NCI-H1694 treated with DMSO at 0.1 percent for 48 hours (cell line): ENCODE data around the gene AKT3.

Source experiments
- DNase-seq: peaks from one replicate; lab custom pipeline; 2025; lab: John Stamatoyannopoulos, UW

AKT3 gene

GRCh38 chr1:243487649-243488227 is 362.3 kb downstream of the AKT3 start:
- DNase-seq = no peak

DNA sequence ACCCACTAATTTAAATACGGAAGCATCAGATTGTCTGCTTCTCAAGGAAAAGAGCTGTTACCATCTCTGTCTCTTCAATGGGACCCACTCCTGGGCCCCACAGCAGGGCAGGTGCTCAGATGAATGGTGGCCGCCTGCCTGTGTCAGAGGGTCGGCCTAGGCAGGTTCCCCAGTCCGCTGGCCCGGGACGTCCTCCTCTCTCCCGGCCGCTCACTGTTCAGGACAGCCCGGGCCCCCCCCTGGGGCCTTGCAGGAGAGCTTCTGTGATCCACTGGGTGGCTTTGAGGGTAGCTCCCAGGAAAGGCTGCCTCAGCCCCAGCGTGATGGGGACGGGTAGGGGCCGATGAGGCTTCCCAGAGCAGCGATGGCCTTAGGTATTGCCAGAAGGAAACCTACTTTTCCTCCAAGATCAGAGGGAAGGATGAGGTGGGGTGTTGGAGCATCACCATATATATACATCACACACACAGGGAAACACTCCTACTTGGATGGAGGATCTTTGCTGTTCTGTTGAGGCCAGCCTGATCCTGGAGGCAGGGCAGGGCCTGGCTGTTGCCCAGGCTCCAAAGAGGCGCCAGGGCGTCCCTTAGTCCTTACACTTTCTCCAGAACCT is 362.9 kb downstream of the AKT3 start:
- DNase-seq = no peak

- no peak for DNase-seq
Observed at GRCh38 chr1:243483952-243484351, 366.1 kb downstream of the AKT3 start.

- DNase-seq = no peak
Observed at GRCh38 chr1:243483071-243483771, 366.8 kb downstream of the AKT3 start.

DNA sequence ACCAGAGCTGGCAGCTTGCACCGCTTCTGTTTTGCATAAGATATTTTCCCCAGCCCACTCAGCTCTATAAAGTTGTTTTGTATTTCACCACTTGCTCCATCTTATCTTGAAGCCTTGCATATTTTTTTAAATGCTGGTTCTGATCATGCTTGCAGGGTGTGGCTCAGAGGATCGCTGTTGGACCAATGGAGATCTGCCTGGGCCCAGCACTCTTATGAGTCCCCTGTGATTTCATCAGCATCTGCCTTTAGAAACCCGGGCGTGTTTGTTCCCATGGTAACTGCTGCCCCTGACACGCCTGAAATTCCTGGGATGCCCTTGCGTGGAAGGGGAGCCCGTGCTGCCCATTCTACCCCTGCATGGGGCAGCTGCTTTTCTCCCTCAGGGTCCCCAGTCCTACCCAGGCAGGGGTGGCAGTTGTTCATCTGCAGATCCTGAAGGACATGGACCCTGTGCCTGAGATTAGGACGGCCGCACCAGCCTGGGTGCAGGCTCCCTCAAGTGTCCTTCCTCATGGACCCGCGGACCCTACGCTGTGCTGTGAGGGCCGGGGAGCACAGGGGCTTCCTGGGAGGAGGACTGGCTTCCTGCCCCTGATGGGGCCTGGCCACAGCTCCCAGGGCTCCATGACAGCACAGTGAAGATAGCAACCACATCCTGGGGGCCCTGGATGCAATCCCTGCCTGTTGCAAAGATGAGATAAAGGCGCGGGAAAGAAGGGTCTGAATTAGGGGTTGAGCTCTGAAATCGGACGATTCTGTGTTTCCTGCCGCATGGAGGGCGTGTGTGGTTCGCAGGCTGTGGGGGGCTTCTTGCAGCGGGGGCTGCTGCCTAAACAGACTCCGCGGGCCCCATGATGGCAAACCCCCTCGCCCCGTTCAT is 367.7 kb downstream of the AKT3 start:
- peak; percentile 100 for DNase-seq

DNA sequence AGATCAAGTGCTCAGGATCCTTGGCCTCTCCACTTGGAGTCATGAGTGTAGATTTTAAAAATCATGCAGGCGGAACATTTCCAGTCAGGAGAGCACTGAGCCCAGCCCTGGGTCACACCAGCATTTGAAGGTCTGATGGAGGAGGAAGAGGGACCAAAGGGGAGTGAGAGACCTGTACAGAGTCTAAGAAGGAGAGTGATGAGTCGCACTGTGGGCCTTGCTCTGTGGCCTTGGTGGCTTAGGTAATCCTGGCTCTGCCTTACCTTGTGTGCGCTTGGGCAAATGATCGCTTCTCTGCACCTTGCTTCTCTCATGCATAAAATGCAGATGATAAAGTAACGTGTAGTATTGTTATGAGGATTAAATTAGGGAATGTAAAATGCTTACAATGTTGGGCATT is 368.9 kb downstream of the AKT3 start:
- no peak for DNase-seq

GRCh38 chr1:243477731-243478290 is 372.2 kb downstream of the AKT3 start:
- DNase-seq = no peak

- DNase-seq = peak; percentile 100
Observed at GRCh38 chr1:243475966-243476365, 374.1 kb downstream of the AKT3 start.

DNA sequence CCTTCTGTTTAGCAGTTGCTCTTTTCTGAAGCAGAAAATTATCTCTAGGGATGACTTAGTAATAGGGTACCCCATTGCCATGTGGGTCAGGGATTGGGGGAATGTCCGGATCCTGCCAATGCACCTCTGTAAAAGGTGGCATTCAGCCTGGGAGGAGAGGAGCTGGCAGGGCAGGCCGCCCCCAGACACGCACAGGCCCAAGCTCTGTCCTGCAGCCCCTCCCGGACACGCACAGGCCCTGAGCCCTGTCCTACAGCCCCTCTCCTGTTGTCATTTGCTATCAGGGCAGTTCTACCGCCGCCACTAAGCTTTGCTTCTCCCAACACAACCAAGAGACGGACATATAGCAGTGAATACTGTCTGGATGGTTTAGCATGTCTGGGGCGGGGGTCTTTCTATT is 375.1 kb downstream of the AKT3 start:
- no peak for DNase-seq

DNA sequence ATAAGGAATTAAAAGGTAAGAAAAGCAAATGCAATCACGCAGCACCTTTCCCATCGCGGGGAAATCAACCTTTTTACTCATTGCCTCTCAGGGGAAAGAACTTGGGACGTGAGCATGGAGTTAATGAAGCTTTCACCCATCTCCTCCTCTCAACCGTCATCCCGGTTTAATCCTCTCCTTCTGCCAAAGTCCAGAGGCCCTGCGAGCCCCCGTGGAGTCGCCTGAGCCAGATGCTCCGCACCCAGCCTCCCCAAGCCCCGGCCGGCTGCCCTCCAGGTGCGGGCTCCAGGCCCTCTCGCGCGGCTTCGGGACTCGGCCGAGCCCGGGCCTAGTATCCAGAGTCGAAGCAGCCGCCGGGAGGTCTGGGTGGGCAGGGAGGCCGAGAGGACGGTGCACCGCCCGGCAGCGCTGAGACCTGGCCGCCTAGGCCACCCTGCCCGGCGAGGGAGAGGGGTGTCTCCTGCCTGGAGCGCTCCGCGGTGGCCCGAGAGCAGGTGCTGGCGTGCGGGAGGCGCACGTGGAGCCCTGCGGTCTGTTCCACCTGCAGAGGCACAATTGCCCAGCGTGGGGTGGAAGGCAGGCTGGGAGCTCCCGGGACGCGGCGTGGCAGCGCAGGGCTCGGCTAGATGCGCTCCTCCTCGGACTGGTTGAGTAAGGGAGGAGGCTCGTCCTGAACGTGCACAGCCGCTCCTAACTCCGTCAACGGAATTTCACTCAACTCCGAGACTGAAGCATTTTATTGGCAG is 375.7 kb downstream of the AKT3 start:
- DNase-seq = no peak

DNA sequence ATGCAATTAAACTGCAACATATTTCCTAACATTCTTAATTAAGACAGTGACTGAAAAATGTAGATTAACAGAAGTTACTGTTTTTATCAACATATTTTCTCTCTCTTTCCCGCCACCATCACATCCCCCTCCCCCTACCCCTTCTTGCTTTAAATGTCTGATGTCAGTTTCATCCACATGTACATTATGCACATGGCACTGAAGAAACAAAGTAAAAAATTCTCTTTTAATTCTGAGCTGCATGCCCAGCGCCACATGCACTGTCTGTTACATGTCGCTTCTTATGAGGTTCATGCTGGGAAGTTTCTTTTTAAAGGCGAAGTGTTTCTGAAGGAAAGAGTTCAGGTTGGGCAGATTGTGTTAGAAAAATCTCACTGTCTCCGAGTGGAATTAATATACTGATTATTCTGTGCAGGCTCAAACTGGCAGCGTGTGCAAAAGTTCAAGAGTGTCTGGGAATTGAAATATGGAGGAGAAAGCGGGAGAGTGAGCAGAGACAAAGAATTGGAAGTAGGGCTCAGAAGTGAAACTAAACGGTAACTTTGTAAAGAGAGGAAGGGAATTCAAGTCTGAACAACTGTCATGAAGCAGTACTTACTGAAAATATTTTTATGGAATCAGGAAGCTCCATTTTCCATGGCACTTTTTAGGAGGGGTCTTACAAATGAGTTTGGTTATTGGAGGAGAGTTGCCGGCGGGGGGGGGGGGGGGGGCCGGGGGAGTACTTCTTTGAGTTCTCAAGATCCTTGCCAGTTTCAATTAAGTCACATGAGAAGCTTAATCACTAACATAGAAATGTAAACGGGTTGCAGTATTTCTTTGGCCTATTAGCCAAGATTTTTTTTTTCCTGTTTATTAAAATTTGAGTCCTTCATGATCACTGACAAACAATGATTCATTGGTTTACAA is 376.6 kb downstream of the AKT3 start:
- DNase-seq = peak; percentile 99

DNA sequence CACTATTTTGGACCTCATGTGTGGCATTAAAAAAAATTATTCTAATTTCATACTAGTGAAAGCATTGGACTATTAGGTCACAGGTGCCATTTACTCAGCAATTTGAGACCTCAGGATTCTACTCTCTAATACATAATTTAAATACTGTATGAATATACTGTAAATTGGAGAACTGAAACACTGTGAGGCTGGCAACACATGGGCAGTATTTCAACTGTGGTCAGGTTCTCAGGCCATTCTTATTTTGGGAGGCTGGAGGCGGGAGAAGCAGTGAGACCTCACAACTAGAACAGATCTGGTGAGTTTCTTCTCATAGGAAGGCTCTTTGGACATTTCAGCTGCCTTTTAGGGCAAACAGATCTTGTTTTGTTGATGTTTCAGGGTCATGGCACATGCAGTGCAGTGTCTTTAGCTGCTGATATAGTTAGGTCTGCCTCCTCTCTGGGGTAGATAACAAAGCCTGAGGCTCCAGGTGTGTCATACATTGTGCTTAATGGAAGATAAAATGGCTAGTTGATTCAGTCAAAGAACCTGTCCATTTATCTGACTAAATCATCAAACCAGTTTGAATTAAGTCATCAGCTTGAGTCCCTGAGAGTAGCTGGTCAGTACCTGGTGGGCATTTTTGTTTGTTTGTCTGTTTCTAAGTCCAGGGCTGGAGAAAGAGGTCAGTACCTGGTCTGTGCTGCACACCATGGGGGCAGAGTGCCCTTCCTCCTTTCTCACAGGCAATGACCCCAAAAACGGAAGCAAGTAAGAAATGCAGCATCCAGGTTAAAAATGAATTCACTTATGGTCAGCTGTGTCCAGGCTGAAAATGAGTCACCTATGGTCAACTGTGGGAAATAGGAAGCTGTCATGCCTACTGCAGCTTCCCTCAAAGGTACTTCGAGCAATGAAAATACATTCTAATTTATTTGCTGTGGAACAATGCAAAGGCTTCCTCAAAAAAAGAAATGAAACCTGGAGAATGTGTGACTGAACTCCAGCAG is 378.0 kb downstream of the AKT3 start:
- no peak for DNase-seq

DNA sequence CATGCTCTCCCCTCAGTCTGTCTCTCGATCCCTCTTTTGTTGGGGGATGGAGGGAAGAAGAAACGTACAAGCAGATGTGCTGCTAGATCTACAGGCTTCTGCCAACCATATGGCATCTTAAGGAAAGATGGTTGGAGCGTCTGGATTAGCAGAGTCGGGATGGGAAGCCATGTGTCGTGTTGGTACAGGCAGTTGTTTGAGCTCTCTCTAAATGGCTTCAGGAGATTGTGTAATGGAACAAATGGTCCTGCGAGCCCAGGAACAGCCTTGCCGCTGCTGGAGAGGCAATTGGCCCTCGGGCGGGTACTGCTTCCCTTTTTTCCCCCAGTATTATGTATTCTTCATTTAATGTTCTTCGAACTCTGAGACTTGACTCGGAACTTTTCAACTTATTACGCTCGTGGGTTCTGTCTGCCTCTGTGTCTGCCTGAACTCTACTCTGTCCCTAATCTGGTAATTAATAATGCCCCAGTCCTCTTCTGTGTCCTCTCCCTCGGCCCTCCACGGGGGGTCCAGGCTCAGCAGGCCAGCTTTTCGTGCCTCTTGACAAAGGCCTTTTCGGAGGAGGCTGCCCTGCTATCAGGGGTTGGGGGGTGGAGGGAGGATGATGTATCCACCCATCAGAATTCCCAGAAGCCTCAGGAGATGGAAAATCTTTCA is 378.9 kb downstream of the AKT3 start:
- peak; percentile 100 for DNase-seq

DNA sequence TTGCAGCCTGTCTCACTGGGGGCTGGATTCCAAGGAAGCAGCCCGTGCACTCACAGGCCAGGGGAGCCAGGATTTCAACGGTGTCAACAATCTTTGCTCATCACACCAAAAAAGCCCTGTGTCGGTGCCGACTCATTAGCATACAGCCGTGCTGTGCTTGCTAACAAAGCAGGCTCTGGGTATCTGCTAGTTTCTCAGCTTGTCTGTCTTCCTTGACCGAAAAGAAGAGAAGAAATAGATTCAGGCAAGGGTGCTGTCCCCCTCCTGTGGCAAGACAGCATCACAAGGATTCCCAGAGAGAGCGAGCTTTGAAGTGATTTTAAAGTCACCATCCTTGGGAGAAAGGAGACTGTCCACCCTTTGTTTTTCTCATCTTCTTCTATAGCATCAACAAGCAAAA is 379.5 kb downstream of the AKT3 start:
- DNase-seq = peak; percentile 100

DNA sequence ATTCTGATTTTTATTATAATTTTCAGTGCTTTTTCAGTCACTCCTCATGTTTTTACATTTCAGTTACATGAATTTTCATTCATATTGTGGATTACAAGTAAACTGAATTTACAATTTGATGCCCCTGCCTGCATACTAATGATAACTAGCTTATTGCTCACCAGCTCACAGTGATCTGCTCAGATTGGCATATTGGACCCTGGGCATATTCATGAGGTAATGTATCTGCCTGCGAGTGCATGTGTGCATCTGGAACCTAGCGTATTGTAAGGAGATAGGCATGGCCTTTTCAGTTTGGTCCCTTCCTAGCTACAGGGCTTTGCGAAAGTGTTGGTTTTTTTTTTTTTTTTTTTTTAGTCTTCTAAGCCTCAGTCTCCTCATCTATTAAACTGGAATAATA is 380.5 kb downstream of the AKT3 start:
- DNase-seq = peak; percentile 100

- DNase-seq = no peak
Observed at GRCh38 chr1:243465738-243466137, 384.3 kb downstream of the AKT3 start.

- DNase-seq = no peak
Observed at GRCh38 chr1:243465081-243465480, 385.0 kb downstream of the AKT3 start.

DNA sequence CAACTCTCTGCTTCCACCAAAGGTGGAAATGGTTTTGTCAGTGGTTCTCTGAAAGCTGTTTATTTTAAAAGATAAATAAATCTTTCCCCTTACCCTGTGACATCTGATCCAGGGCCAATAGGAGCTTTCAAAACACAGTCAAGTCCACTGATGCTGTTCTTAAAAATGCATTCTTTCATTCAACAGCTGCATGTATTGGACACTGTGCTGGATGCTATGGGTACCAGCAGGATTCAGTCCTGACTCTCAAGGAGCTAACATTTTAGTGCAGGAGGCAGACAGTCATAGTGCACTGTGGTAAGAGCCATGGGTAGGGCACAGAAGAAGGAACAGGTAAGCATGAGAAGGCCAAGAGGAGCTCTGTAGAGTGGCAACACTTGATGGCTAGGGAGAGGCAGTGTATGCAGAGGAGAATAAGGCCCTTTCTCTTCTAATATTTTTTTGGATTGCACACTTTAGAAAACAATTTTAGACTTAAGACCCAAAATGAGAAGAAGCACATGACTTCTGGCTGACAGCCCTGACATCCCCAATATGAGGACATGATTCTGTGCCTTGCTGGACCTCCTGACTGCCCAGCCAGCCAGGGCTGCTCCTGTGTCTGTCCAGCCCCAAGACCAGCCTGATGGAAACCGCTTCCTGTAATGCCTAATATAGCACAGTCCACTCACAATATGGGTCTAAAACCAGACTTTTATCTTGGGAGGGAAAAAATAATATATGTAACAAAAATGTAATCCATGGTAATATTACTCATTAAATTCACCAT is 386.9 kb downstream of the AKT3 start:
- DNase-seq = no peak
